ENCODE results near the gene COA1.

DNA sequence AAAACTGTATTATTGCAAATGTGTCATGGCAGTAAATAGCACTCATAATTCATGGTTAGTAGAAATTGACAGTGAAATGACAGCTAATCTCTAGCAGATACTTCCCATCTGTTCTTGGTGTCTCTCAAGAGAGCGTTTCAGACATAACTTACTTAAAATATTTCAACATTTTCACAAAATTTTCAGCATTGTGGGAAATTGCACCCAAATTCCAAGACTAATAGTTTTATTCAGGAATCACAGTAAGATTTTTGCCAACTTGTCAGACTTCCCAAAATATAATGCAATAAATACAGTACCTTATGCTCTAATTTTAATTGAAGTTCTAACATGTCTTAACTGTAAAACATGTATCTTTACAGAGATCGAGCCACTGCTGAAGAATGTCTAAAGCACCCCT is 105.2 kb downstream of the COA1 start:
- TF ChIP-seq, protein P1, sequence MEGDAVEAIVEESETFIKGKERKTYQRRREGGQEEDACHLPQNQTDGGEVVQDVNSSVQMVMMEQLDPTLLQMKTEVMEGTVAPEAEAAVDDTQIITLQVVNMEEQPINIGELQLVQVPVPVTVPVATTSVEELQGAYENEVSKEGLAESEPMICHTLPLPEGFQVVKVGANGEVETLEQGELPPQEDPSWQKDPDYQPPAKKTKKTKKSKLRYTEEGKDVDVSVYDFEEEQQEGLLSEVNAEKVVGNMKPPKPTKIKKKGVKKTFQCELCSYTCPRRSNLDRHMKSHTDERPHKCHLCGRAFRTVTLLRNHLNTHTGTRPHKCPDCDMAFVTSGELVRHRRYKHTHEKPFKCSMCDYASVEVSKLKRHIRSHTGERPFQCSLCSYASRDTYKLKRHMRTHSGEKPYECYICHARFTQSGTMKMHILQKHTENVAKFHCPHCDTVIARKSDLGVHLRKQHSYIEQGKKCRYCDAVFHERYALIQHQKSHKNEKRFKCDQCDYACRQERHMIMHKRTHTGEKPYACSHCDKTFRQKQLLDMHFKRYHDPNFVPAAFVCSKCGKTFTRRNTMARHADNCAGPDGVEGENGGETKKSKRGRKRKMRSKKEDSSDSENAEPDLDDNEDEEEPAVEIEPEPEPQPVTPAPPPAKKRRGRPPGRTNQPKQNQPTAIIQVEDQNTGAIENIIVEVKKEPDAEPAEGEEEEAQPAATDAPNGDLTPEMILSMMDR (IDR thresholded peaks at IDR 0.05; ENCODE audit: extremely low read depth in 1 of 2, insufficient read depth in 1 of 2, low read depth in 1 of 2, low read length in 2 of 2), result no peak
- TF ChIP-seq FOS (IDR thresholded peaks at IDR 0.05; ENCODE audit: borderline replicate concordance, insufficient read depth, low read length), result no peak
- no peak for TF ChIP-seq POLR2A (IDR thresholded peaks at IDR 0.05; ENCODE audit: low read depth, low read length)
- no peak for TF ChIP-seq EZH2 (IDR thresholded peaks at IDR 0.05; ENCODE audit: borderline replicate concordance, low read depth, low read length, severe bottlenecking)
- no peak for TF ChIP-seq POLR2AphosphoS5 (IDR thresholded peaks at IDR 0.05; ENCODE audit: insufficient read depth, low read depth, low read length)
